NCI-H69 (cell line): ENCODE results near the gene SLC22A23.

ENCODE experiments used
- DNase-seq: peaks from one replicate; lab custom pipeline; 2025; lab: John Stamatoyannopoulos, UW

The SLC22A23 gene, protein sequence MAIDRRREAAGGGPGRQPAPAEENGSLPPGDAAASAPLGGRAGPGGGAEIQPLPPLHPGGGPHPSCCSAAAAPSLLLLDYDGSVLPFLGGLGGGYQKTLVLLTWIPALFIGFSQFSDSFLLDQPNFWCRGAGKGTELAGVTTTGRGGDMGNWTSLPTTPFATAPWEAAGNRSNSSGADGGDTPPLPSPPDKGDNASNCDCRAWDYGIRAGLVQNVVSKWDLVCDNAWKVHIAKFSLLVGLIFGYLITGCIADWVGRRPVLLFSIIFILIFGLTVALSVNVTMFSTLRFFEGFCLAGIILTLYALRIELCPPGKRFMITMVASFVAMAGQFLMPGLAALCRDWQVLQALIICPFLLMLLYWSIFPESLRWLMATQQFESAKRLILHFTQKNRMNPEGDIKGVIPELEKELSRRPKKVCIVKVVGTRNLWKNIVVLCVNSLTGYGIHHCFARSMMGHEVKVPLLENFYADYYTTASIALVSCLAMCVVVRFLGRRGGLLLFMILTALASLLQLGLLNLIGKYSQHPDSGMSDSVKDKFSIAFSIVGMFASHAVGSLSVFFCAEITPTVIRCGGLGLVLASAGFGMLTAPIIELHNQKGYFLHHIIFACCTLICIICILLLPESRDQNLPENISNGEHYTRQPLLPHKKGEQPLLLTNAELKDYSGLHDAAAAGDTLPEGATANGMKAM

DNA sequence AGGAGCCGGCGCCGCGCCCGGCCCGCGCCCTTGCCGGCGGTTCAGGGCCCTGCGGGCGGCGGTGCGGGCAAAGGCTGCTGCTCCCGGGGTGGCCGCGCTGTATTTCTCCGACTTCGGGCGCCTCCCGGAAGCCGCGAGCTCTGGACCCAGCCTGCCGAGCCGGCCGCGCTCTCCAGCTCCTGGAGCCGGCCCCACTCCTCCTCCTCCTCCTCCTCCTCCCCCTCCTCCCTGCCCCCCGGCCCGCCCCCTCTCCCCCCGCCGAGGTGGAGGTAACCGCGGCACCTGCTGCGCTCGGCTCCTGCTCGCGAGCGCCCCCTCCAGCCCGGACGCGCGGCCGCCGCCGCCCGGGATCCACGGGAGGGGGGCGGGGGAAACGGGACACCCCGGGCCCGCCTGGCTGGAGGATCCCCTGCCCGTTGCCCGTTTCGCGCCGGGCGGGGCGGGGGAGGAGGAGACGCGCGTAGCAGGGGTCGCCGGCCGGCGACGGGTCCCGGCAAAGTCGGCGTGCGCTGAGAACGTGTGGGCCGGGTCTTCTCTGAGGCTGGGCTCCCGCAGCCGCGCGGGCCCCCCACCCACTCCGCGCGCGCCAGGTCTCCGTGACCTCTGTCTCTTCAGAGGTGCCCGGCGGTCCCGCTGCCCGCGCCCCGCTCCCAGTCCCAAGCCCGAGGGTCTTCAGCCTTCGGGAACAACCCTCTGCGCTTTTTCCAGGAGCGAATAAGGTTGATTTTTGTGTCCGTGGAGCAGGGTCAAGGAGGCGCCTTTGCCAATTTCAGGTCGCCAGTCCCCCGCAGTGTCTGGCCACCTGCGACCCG is at the start of gene SLC22A23:
Gene SLC22A23, minus strand, starts transcription at position 153 of the 812 bp plus-strand sequence. CDS start 491 bp downstream, outside the sequence.
- DNase-seq, result peak; percentile 95

DNA sequence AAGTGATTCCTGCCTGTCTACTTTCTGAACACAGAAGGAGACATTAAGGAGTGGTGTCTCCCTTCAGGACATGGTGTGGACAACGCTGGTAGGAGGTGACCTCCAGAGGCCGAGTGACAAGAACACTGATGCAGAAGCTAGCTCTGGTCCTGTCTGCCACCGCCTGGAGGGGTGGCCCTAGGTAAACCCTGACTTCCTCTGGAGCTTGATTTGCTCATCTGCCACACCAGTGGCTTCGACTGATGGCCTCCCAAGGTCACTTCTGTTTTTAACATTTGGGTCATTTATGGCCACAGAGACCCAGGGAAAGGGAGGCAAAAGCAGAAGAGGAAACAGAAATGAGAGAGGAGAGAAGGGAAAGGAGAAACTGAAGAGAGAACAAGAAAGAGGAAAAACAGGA is 49.4 kb upstream of the SLC22A23 start:
- no peak for DNase-seq

DNA sequence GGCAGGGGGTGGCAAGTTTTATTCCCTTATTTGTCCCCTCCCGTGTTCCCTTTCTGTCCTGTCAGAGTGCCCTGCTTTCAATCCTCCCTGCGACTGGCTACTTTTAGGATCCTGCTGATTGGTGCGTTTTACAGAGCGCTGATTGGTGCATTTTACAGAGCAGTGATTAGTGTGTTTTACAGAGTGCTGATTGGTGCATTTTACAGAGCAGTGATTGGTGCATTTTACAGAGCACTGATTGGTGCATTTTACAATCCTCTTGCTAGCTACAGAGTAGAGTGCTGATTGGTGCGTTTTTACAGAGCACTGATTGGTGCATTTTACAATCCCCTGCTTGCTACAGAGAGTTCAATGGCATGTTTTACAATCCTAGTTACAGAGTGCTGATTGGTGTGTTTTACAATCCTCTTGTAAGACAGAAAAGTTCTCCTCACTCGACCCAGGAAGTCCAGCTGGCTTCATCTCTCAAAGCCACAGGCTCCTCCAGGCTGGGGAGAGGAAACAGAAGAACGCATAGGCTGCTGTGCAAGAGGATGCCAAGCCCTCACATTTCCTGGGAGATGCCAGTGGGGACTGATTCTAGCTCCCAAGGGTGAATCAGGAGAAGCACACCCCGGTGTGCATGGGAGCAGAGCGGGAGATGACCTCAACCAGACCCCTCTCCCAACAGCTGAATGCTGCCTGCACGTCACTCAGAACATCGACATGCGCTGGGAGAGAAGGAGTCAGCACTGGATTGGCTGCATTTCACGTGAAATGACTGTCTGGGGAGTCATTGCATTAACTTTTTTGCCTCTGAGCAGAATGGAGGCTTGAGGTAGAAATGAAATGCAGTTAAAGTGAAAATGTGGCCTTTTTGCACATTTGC is 48.3 kb upstream of the SLC22A23 start:
- DNase-seq, result no peak

DNA sequence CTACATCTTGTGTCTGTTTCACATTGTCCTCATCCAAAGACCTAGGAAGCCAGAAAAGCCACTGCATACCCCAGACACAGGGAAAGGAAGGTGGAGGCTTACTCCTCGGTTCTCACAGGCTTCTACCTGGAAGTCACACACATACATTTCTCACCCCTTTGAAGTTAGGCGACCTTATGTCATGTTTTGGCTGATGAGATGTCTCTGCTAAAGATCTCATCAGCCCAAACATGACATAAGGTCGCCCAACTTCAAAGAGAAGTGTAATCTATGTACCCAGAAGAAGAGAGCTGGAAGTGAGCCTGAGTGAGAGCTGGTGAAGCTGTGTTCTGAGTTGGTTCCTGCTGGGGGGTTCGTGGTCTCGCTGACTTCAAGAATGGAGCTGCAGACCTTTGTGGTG is 47.5 kb upstream of the SLC22A23 start:
- DNase-seq, result no peak

DNA sequence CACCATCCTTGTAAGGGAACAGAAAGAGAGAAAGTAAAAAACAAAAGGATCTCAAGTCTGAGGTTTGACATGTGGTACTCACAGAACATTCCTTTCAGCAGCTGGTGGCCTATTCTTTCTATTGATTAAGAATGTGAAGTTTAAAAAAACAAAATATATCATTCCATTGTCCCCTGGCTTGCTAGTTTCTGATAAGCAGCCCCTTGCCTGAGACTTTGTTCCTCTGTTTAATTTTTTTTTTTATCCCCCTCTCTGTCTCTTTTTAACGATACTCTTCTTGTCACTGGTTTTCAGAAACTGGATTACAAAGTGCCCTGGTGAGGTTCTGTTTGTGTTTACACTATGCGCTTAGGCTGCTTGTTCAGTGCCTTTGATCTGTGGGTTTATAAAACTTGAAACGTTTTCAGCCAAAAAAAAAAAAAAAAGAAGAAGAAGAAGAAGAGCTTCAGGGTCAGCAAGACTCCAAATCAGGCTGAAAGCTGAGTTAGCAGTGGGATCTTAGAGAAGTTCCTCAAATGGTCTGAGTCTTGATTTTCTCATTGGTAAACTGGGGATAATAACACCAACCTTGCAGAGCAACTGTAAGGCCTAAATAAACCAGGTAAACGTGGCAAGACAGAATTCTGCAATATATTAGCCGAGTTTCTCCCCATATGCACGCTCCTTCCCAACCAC is 45.1 kb upstream of the SLC22A23 start:
- no peak for DNase-seq

DNA sequence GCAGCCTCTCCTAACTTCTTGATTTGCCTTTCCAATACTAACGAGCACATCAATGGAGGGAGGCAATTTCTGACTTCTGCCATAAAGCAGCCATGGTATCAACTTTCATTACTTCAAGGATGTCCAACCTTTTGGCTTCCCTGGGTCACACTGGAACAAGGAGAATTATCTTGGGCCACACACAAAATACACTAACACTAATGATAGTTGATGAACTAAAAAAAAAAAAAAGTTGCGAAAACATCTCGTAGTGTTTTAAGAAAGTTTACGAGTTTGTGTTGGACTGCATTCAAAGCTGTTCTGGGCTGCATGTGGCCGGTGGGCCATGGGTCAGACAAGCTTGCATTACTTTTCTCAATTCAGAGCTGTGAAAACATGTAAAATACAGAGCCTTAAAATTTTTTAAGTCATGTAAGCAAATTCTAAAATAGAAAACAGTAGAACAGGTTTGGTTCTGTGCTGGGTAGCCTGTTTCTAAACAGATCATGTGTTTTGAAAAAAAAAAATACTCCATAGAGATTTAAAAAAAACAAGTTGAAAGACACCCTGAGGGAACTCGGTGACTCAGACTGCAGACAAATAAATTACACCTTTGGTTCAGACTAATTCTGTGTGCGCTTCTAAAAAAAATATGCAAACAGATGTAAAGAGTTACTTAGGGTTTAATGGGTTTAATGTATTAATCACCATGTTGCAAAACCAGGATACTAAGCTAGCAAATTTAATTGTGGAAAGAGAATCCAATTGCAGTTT is 43.6 kb upstream of the SLC22A23 start:
- DNase-seq, result peak; percentile 94

DNA sequence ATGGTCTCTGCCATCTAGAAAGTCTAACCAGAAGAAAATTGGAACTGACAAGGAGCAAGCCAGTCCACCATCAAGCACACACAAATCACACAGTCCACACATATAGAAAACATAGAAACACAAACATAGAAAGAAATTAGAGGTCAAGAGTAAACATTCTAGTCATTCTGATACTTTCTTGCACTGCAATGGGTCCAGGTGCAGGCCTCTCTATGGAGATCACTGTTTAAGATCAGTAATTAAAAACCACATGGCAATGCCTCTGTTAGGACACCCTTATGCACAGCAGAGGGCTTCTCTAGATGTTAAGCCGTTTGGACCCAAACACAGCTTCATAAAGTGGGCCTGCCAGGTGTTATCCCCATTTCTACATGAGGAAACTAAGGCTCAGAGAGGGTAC is 42.8 kb upstream of the SLC22A23 start:
- peak; percentile 41 for DNase-seq

DNA sequence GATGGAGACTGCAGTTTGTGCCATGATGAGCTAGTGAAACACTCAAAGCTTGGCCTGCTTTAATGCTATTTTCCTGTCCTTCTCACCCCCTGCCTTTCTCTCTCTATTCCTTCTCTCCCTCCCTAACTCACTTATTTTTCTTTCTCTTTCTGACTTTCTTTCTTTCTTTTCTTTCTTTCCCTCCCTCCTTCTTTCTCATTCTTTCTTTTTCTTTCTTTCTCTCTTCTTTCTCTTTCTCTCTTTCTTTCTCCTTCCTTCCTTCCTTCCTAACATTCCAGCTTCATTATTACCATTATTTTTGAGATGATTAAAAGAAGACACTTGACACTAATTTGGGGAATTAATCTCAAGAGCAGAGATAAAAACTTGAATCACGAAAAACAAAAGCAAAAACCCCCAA is 39.5 kb upstream of the SLC22A23 start:
- no peak for DNase-seq

DNA sequence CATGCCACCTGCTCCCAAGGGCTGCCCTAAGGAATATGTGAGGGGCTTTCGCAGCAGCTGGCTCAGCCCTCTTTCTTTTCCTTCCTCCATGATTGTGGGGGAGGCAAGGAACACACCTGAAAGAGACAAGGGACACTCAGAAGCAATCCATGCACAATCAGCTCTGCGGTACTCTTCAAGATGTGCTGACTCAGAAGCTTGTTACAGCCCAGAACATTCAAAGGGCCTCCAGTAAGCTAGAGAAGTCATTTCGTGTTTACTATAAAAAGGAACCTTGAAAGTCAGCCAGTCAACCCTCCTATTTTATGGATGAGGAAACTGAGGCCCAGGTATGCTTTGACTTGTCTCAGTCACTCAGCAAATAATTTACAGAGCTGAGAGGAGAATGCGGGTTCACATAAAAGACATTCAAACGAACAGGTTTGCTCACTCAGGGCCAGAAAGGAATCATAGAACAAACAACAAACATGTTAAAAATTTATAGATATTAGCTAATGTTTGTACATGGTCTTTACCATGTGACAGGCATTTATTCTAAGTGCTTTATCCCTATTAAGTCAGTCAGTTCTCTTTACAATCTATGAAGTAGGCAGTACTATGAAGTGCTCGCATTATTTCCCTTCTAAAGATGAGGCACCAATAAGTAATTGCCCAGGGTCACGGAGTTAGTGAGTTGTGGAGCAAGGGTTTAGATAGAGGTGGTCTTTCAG is 37.7 kb upstream of the SLC22A23 start:
- DNase-seq, result no peak

DNA sequence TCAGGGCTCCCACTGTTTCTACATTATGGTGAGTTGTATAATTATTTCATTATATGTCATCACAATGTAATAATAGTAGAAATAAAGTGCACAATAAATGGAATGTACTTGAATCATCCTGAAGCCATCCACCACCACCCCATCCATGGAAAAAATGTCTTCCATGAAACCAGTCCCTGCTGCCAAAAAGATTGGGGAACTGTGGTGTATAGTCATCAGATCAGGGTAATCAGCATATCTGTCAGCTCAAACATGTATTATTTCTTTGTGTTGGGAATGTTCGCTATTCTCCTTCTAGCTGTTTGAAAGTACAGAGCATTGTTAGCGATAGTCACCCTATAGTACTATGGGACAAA is 33.8 kb upstream of the SLC22A23 start:
- DNase-seq, result no peak

DNA sequence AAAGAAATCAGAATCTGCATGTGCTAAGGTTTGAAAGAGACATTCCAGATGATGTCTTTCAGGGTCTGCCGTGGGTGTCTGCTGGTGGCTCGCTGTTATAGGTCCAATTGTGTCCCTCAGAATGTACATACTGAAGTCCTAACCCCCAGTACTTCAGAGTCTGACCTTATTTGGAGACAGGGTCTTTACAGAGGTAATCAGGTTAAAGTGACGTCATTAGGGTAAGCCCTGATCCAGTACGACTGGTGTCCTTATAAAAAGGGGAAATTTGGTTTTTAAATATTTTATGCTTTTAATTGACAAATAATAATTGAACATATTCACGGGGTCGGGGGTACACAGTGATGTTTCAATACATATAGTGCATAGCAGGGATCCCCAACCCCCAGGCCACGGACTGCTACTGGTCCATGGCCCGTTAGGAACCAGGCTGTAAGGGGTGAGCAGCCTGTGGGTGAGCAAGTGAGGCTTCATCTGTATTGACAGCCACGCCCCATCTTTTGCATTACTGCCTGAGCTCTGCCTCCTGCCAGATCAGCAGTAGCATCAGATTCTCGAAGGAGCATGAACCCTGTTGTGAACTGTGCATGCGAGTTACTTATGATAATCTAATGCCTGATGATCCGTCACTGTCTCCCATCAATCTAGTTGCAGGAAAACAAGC is 33.2 kb upstream of the SLC22A23 start:
- DNase-seq, result no peak

DNA sequence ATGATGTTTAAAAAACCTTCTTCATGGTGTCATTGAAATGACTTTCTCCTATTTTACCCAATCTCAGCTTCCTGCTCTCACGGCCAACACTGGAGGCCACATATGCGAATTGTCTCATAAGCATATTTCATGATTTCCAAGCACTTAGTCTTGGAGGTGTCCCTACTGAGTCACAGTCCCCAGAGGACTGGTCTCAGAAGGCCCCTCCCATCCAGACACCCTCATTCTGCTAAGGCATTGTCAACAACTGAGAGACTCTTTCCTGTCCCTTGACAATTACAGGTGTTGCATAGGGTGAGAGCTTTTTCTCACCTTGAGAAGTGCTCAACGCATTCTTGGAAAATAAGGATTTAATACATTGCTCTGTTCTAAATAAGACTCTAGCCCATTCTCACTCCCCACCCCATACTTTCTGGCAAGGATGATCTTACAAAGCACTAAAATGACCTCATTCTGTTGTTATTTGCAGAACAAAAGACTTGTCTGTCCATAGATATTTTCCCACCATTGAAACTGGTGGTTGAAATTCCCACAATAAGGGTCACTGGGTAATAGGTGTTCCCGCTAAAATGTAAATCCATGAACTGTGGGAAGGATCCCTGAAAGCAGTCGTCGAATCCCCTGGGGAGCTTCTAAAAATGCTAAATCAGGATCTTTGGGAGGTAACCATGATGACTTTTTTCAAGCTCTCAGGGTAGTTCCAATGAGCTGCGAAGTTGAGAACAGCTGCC is 32.3 kb upstream of the SLC22A23 start:
- peak; percentile 24 for DNase-seq

DNA sequence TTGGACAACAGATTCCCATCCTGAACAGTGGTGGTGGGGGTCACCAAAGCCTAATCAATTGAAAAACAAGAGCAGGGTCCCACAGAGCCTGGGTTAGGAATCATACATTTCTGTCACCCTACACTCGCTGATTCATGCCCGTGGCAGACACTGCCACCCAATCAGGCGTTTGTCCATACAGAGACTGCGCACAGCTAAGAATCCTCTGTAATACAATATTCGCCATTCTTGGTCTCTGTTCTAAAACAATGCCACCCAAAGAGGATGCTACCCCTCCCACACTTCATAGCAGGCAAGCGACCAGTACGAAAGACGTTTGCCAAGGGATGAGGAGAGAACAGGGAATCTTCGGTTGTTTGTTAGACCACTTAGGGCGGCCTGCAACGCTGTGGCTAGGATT is 28.1 kb upstream of the SLC22A23 start:
- no peak for DNase-seq

DNA sequence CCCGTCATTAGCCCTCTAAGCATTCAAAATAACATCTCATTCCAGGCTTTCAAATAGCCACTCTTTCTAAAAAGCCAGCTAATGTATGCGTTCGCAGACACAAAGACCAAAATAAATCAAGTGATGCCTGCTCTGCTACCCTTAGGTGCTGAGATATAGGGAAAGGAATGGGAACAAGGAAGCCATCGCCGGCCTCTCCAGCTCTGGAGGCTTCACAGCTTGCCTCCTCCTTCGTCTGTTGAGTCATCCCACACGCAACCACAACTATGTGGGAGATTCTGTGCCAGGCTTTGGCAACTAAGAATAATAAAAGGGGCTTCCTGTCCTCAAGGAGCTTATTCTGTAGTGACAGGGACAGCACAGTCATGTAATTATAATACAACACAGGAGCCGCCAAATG is 27.3 kb upstream of the SLC22A23 start:
- no peak for DNase-seq

DNA sequence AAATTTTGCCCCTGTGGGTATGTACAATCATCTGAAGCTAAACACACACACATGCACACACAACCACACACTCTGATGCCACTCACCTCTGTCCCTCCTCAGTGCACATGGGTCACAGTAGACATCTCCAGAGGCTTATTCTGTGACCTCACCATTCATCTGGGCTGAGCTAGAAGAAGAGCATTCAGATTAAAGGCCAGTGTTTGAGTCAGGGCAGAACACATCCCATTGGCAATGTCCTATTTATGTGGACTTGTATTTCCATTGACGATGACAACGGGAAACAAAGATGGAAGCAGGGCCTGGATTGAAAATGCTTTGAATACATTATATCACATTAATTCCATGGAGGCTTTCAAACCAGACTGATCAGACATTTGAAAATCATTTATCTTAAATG is 26.8 kb upstream of the SLC22A23 start:
- DNase-seq, result no peak

DNA sequence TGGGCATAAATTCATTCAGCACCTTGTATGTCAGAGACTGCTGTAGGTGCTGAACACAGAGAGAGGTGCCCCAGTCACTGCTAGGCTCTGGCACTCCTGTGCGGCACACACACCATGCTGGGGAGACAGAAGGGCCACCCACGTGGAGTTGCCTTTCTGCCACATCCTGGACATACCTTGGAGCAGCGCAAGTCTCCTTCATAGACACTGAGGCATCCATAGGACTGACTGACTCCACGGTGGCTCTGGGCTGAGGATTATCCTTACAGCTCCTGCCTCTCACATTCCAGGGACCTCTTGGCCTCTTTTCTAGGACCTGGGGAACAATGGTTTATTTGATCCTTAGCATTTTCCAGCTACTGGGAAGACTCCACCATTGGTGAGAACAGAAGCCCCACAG is 26.0 kb upstream of the SLC22A23 start:
- DNase-seq, result no peak

DNA sequence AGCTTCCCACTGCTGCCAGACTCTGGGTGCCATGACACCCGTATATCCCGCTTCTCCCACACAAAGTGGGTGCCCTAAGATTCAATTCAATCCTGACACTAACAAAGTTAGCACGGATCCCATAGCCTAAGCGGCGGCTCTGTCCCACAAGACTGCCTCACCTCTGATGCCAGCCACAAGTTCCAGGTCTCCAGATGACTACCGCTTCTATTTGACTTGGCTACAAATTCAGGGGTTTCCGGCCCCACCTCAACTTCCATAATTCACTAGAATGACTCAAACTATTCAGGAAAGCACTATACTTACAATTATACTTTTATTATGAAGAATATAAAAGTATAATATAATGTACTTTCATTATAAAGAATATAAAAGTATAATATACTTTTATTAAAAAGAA is 24.8 kb upstream of the SLC22A23 start:
- no peak for DNase-seq

DNA sequence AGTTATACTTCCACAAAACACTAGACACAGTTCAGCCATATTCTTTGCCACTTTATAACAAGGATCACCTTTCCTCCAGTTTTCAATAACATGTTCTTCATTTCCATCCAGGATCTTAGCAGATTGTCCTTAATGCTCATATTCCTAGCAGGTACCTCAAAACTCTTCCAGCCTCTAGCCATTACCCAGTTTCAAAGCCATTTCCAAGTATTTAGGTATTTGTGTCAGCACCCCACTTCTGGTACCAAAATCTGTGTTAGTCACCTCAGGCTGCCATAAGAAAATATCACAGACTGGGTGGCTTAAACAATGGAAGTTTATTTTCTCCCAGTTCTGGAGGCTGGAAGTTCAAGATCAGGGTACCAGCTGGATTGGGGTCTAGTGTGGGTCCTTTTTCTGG is 23.2 kb upstream of the SLC22A23 start:
- DNase-seq, result no peak

DNA sequence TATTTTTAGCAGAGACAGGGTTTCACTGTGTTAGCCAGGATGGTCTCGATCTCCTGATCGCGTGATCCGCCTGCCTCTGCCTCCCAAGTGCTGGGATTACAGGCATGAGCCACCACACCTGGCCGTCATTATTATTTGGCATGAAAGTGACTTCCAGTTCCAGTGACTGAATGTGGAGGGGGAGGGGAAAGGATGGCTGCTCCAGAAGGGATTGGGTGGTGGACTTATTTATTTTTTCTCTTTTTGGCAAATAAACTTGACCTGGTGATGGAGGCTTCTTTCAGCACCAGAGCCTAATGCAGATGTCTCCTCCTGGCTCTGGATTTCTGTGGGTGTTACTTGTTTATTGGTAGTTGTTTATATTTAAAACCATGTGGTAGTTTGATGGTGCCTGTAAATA is 16.9 kb upstream of the SLC22A23 start:
- DNase-seq, result peak; percentile 58
